Endodermal cell (in vitro differentiated cells): ENCODE results near the gene ITIH1. TPM values are rescaled to one million over a fixed set of nuclear protein-coding genes. Genes with fewer than 3 reads are reported as not detected.

ENCODE experiments used
- DNase-seq: peaks from one replicate; pipeline ENCODE4 v3.0.0-alpha.2; 2017
- H3K27ac ChIP-seq: 2 replicates; pipeline ENCODE4 v1.5.1; 2013; ENCODE audit warnings: mild to moderate bottlenecking, low read depth, low read length, moderate library complexity
- H3K27me3 ChIP-seq: 2 replicates; pipeline ENCODE4 v1.6.1; 2013; ENCODE audit warnings: mild to moderate bottlenecking, low read length, moderate library complexity; ENCODE audit not compliant: insufficient read depth, control insufficient read depth, poor library complexity, severe bottlenecking
- H3K36me3 ChIP-seq: 2 replicates; pipeline ENCODE4 v1.7.0; 2013; ENCODE audit warnings: mild to moderate bottlenecking, low read length, moderate library complexity; ENCODE audit not compliant: control insufficient read depth, insufficient read depth
- H3K4me1 ChIP-seq: one replicate; pipeline ENCODE4 v1.7.0; 2013; ENCODE audit warnings: low read length; ENCODE audit not compliant: control insufficient read depth, insufficient read depth
- H3K4me3 ChIP-seq: 2 replicates; pipeline ENCODE4 v1.5.1; 2013; ENCODE audit warnings: mild to moderate bottlenecking, low read length, moderate library complexity
- H3K9ac ChIP-seq: 2 replicates; pipeline ENCODE4 v1.6.1; 2013; ENCODE audit warnings: mild to moderate bottlenecking, low read length, moderate library complexity; ENCODE audit not compliant: poor library complexity, severe bottlenecking; ENCODE audit errors: extremely low read depth
- H3K9me3 ChIP-seq: 2 replicates; pipeline ENCODE4 v1.6.1; 2013; ENCODE audit warnings: mild to moderate bottlenecking, low read length, moderate library complexity; ENCODE audit not compliant: control insufficient read depth
- H3K27ac Mint-ChIP-seq: 2 replicates; pipeline ENCODE4 v1.8.0; 2020; ENCODE audit warnings: mixed read lengths
- H3K27me3 Mint-ChIP-seq: 2 replicates; pipeline ENCODE4 v1.8.0; 2021; ENCODE audit warnings: mild to moderate bottlenecking, mixed read lengths; ENCODE audit not compliant: insufficient read depth
- H3K36me3 Mint-ChIP-seq: 2 replicates; pipeline ENCODE4 v1.8.0; 2020; ENCODE audit warnings: low read depth, mixed read lengths
- H3K4me1 Mint-ChIP-seq: 2 replicates; pipeline ENCODE4 v1.8.0; 2020; ENCODE audit warnings: mixed read lengths
- H3K4me3 Mint-ChIP-seq: 2 replicates; pipeline ENCODE4 v1.8.0; 2020; ENCODE audit warnings: mild to moderate bottlenecking, moderate library complexity, mixed read lengths
- H3K9me3 Mint-ChIP-seq: 2 replicates; pipeline ENCODE4 v1.8.0; 2020; ENCODE audit warnings: mild to moderate bottlenecking, mixed read lengths
- CTCF ChIP-seq: fragments of 200-600 bp; sonication (generic); conservative IDR thresholded peaks from 2 replicates; pipeline ENCODE4 v1.5.0; 2021; ENCODE audit warnings: antibody characterized with exemption, mild to moderate bottlenecking
- WGBS, 2 experiments: methylation state at CpG; one replicate each; pipeline versions ENCODE4 v1.1.5 to v1.1.7; 2013; ENCODE audit warnings: missing lambda C conversion rate in 2 of 2, mixed read lengths in 1 of 2; ENCODE audit not compliant: insufficient coverage in 1 of 2, insufficient read length in 1 of 2; 5-methylcytosine and 5-hydroxymethylcytosine counted together
- total RNA-seq, 2 donors: library from RNA; stranded (reverse); fragmentation: NEBNext Ultra II Directional in 1 of 2; extraction: Animal tissue kit (Norgen Biotek cat#: 25700) in 1 of 2; gene quantifications; 2 replicates in 1 of 2; 3 replicates in 1 of 2; pipeline ENCODE4 v1.2.1, GENCODE V29; 2021

Gene ITIH1
- total RNA-seq, 2 donors from 2014 or later = not detected

- no peaks in the 10 kb centered on the region for H3K27me3 Mint-ChIP-seq
- peaks cover 4% of the 10 kb centered on the region for H3K4me1 ChIP-seq
- H3K4me1 Mint-ChIP-seq = peaks cover 24% of the 10 kb centered on the region
- H3K27me3 ChIP-seq = no peaks in the 10 kb centered on the region
- H3K9ac ChIP-seq = no peak within 1 kb of the TSS
- 92 to 93% methylated on average over 10 to 16 of the region's 16 CpGs for WGBS, 2 experiments
- H3K9me3 ChIP-seq = no peaks in the 10 kb centered on the region
- no peak within 1 kb of the TSS for H3K4me3 Mint-ChIP-seq
- no peaks in the 10 kb centered on the region for H3K36me3 ChIP-seq
- H3K4me3 ChIP-seq = no peak within 1 kb of the TSS
- no peak within 1 kb of the TSS for H3K27ac ChIP-seq
- no peaks in the 10 kb centered on the region for H3K9me3 Mint-ChIP-seq
- DNase-seq = peak; percentile 64
- H3K27ac Mint-ChIP-seq = peak within 1 kb of the TSS; percentile 49
- H3K36me3 Mint-ChIP-seq = no peaks in the 10 kb centered on the region
- no peak for TF ChIP-seq CTCF
Observed at GRCh38 chr3:52830535-52831258, 53.3 kb downstream of the ITIH1 start, which contains the start of gene ITIH4. Gene ITIH4, minus strand, starts transcription at chr3:52830672. Its CDS starts 30 bp downstream, at chr3:52830642.

- H3K9ac ChIP-seq = no peak overlapping the region
- no peak for TF ChIP-seq CTCF
- WGBS, 2 experiments = 89 to 93% methylated on average over 16 to 21 of the region's 21 CpGs
- peak overlapping the region; percentile 4 for H3K27ac ChIP-seq
- H3K27me3 ChIP-seq = no peaks in the 10 kb centered on the region
- no peak overlapping the region for H3K4me3 Mint-ChIP-seq
- H3K27ac Mint-ChIP-seq = peak overlapping the region; percentile 58
- no peaks in the 10 kb centered on the region for H3K36me3 ChIP-seq
- peaks cover 2% of the 10 kb centered on the region for H3K36me3 Mint-ChIP-seq
- no peak overlapping the region for H3K4me3 ChIP-seq
- no peaks in the 10 kb centered on the region for H3K9me3 ChIP-seq
- no peaks in the 10 kb centered on the region for H3K9me3 Mint-ChIP-seq
- H3K4me1 Mint-ChIP-seq = peaks cover 24% of the 10 kb centered on the region
- peaks cover 4% of the 10 kb centered on the region for H3K4me1 ChIP-seq
- DNase-seq = no peak
- no peaks in the 10 kb centered on the region for H3K27me3 Mint-ChIP-seq
Observed at GRCh38 chr3:52831500-52832301, 54.3 kb downstream of the ITIH1 start.

- Mint-ChIP-seq H3K4me3 (no peak overlapping the region), H3K9me3 (no peaks in the 10 kb centered on the region), H3K27me3 (no peaks in the 10 kb centered on the region), H3K27ac (no peak overlapping the region), H3K4me1 (peaks cover 24% of the 10 kb centered on the region), H3K36me3 (peaks cover 2% of the 10 kb centered on the region)
- H3K4me1 ChIP-seq = peaks cover 4% of the 10 kb centered on the region
- DNase-seq = no peak
- no peaks in the 10 kb centered on the region for H3K9me3 ChIP-seq
- no peak for TF ChIP-seq CTCF
- WGBS, 2 experiments = 93 to 95% methylated on average over 8 to 14 of the region's 14 CpGs
- H3K9ac ChIP-seq = no peak overlapping the region
- no peaks in the 10 kb centered on the region for H3K36me3 ChIP-seq
- no peaks in the 10 kb centered on the region for H3K27me3 ChIP-seq
- no peak overlapping the region for H3K4me3 ChIP-seq
- H3K27ac ChIP-seq = no peak overlapping the region
Observed at GRCh38 chr3:52833202-52833601, 55.8 kb downstream of the ITIH1 start.
